GM13977 (cell line): ENCODE data around the gene COX10.

Source experiments
- DNase-seq: peaks from one replicate; pipeline ENCODE4 v3.0.0; 2012; ENCODE audit warnings: low spot score
- CTCF ChIP-seq: IDR thresholded peaks from 2 replicates; pipeline ENCODE4 v1.5.1; 2012; ENCODE audit warnings: mild to moderate bottlenecking, control low read depth; ENCODE audit not compliant: insufficient read depth; ENCODE audit errors: extremely low read depth, missing control alignments
- in situ Hi-C: fragments of 300-500 bp; cut with MboI; formaldehyde crosslinking; loops from one replicate; pipeline ENCODE4 v1.12.0; 2022; ENCODE audit warnings: low sequenced_read_pairs, low pct_unique_long_range_greater_than_20kb, mixed read lengths, inconsistent platforms; ENCODE audit not compliant: unreplicated experiment

The COX10 gene

GRCh38 chr17:14098246-14098645, 28.9 kb downstream of the COX10 start:
- in situ Hi-C loops = no loop called here
- no peak for DNase-seq
- no peak for TF ChIP-seq CTCF

GRCh38 chr17:14101976-14102375, 32.7 kb downstream of the COX10 start:
- TF ChIP-seq CTCF = no peak
- in situ Hi-C loops = no loop called here
- DNase-seq = no peak

- no peak for DNase-seq
- in situ Hi-C loops = no loop called here
- TF ChIP-seq CTCF = no peak
Observed at GRCh38 chr17:14103836-14104235, 34.5 kb downstream of the COX10 start.

- no peak for DNase-seq
- no peak for TF ChIP-seq CTCF
- in situ Hi-C loops = no loop called here
Observed at GRCh38 chr17:14104734-14105133, 35.4 kb downstream of the COX10 start.

- DNase-seq = no peak
- TF ChIP-seq CTCF = no peak
- in situ Hi-C loops = no loop called here
Observed at GRCh38 chr17:14107889-14108288, 38.6 kb downstream of the COX10 start.

- no peak for TF ChIP-seq CTCF
- no peak for DNase-seq
- in situ Hi-C loops = no loop called here
Observed at GRCh38 chr17:14112407-14112806, 43.1 kb downstream of the COX10 start.

GRCh38 chr17:14113137-14113536, 43.8 kb downstream of the COX10 start:
- no peak for DNase-seq
- in situ Hi-C loops = no loop called here
- TF ChIP-seq CTCF = no peak
